Heart left ventricle (tissue), 13 donors: ENCODE measurements around the gene BICD2.

Experiments
- CTCF ChIP-seq, 12 donors: fragments of 200-600 bp; sonication (generic) in 4 of 12; IDR thresholded peaks; one replicate each; pipeline versions ENCODE4 v1.5.0 to v1.8.0; 2018 to 2022; ENCODE audit warnings: antibody characterized with exemption in 12 of 12, mild to moderate bottlenecking in 5 of 12
- POLR2A ChIP-seq, 2 donors: fragments of 450-650 bp; IDR thresholded peaks; one replicate each; pipeline ENCODE4 v1.6.1; 2017; ENCODE audit warnings: antibody characterized with exemption in 2 of 2, mild to moderate bottlenecking in 2 of 2, moderate library complexity in 2 of 2
- donor health status: ischemic (EF 13 %, LVEDD 7.1; RV severe dilation, severe dysfunction).
- donor health status: DM: no; HTN: yes; CAD: no.
- donor health status: DM: no; HTN: no; CAD: no.
- donor health status: ischemic (EF 25% LVEDD 6.9; RV normal size, moderate dysfunction).
- donor health status: ischemic (EF 25% LVEDD 5.7; RV mildly dilated, moderate dysfunction).
- donor health status: ischemic (EF 35%, LVEDD 5.7; RV mildly dilated, moderate dysfunction).
- donor health status: nonischemic (EF 11% LVEDD 7.7; RV severe dilation, severe dysfunction).
- donor health status: DM: yes; HTN: yes; CAD: no.
- donor health status: PGD.
- donor health status: ischemic (EF 29% LVEDD 5.4; RV normal size, mild dysfunction).
- donor health status: nonischemic (EF 23%, LVEDD 6.1; RV moderate dilation, normal function).

GRCh38 chr9:92724528-92725265 is 39.9 kb downstream of the BICD2 start:
- TF ChIP-seq CTCF (IDR thresholded peaks at IDR 0.05) (no peak), POLR2A (IDR thresholded peaks at IDR 0.05) (no peak)
